ENCODE data around the gene ATP11A. TPM values are rescaled to one million over a fixed set of nuclear protein-coding genes. Genes with fewer than 3 reads are reported as not detected.

Gene ATP11A
- total RNA-seq, 2 donors from 2014 or later, result 122 to 140 TPM

GRCh38 chr13:112902669-112903068, 212.8 kb downstream of the ATP11A start:
- Mint-ChIP-seq H3K27ac (no peak overlapping the region), H3K36me3 (ENCODE audit: low read depth) (peaks cover 58% of the 10 kb centered on the region)

GRCh38 chr13:112903071-112903577, 213.3 kb downstream of the ATP11A start:
- Mint-ChIP-seq H3K27me3 (ENCODE audit: insufficient read depth) (no peaks in the 10 kb centered on the region), H3K9me3 (peaks cover 19% of the 10 kb centered on the region), H3K36me3 (ENCODE audit: low read depth) (peaks cover 58% of the 10 kb centered on the region), H3K4me3 (no peak overlapping the region), H3K27ac (no peak overlapping the region), H3K4me1 (peaks cover 44% of the 10 kb centered on the region)
- Histone ChIP-seq H3K4me1 (ENCODE audit: control insufficient read depth, insufficient read depth, low read length) (peaks cover 2% of the 10 kb centered on the region), H3K9ac (ENCODE audit: extremely low read depth, low read length, poor library complexity, severe bottlenecking) (no peak overlapping the region), H3K27me3 (ENCODE audit: control insufficient read depth, insufficient read depth, low read length, poor library complexity, severe bottlenecking) (no peaks in the 10 kb centered on the region), H3K36me3 (ENCODE audit: control insufficient read depth, insufficient read depth, low read length) (peaks cover 33% of the 10 kb centered on the region), H3K9me3 (ENCODE audit: control insufficient read depth, low read length) (peaks cover 35% of the 10 kb centered on the region), H3K4me3 (ENCODE audit: low read length) (no peak overlapping the region), H3K27ac (ENCODE audit: low read depth, low read length) (no peak overlapping the region)
- no peak for TF ChIP-seq CTCF (conservative IDR thresholded peaks at IDR 0.05)
- DNase-seq, result peak; percentile 42
- WGBS, 2 experiments (ENCODE audit: insufficient coverage in 1 of 2, insufficient read length in 1 of 2), result 92 to 96% methylated on average over 8 of the region's 8 CpGs

More at GRCh38 chr13:112902669-112903068, 212.8 kb downstream of the ATP11A start:
- WGBS, 2 experiments (ENCODE audit: insufficient coverage in 1 of 2, insufficient read length in 1 of 2), result 81 to 92% methylated on average over 2 of the region's 2 CpGs
- no peak overlapping the region for H3K27ac ChIP-seq (ENCODE audit: low read depth, low read length)
- H3K27me3 ChIP-seq (ENCODE audit: control insufficient read depth, insufficient read depth, low read length, poor library complexity, severe bottlenecking), result no peaks in the 10 kb centered on the region
- no peak for TF ChIP-seq CTCF (conservative IDR thresholded peaks at IDR 0.05)
- no peaks in the 10 kb centered on the region for H3K27me3 Mint-ChIP-seq (ENCODE audit: insufficient read depth)
- H3K9ac ChIP-seq (ENCODE audit: extremely low read depth, low read length, poor library complexity, severe bottlenecking), result no peak overlapping the region
- H3K4me1 Mint-ChIP-seq, result peaks cover 40% of the 10 kb centered on the region
- no peak overlapping the region for H3K4me3 ChIP-seq (ENCODE audit: low read length)
- no peak overlapping the region for H3K4me3 Mint-ChIP-seq
- peak; percentile 35 for DNase-seq
- peaks cover 19% of the 10 kb centered on the region for H3K9me3 Mint-ChIP-seq
- peaks cover 33% of the 10 kb centered on the region for H3K36me3 ChIP-seq (ENCODE audit: control insufficient read depth, insufficient read depth, low read length)
- peaks cover 35% of the 10 kb centered on the region for H3K9me3 ChIP-seq (ENCODE audit: control insufficient read depth, low read length)
- H3K4me1 ChIP-seq (ENCODE audit: control insufficient read depth, insufficient read depth, low read length), result peaks cover 2% of the 10 kb centered on the region

- no peaks in the 10 kb centered on the region for H3K27me3 Mint-ChIP-seq (ENCODE audit: insufficient read depth)
- H3K36me3 Mint-ChIP-seq (ENCODE audit: low read depth), result peaks cover 57% of the 10 kb centered on the region
- H3K4me3 ChIP-seq (ENCODE audit: low read length), result no peak overlapping the region
- H3K4me3 Mint-ChIP-seq, result no peak overlapping the region
- H3K9me3 Mint-ChIP-seq, result peaks cover 19% of the 10 kb centered on the region
- H3K27ac ChIP-seq (ENCODE audit: low read depth, low read length), result no peak overlapping the region
- peak; percentile 43 for DNase-seq
- H3K27ac Mint-ChIP-seq, result no peak overlapping the region
- TF ChIP-seq CTCF (conservative IDR thresholded peaks at IDR 0.05), result no peak
- peaks cover 33% of the 10 kb centered on the region for H3K36me3 ChIP-seq (ENCODE audit: control insufficient read depth, insufficient read depth, low read length)
- WGBS, 2 experiments (ENCODE audit: insufficient coverage in 1 of 2, insufficient read length in 1 of 2), result 95 to 97% methylated on average over 10 to 19 of the region's 19 CpGs
- H3K4me1 ChIP-seq (ENCODE audit: control insufficient read depth, insufficient read depth, low read length), result peaks cover 2% of the 10 kb centered on the region
- H3K9me3 ChIP-seq (ENCODE audit: control insufficient read depth, low read length), result peaks cover 35% of the 10 kb centered on the region
- no peaks in the 10 kb centered on the region for H3K27me3 ChIP-seq (ENCODE audit: control insufficient read depth, insufficient read depth, low read length, poor library complexity, severe bottlenecking)
- peaks cover 45% of the 10 kb centered on the region for H3K4me1 Mint-ChIP-seq
- H3K9ac ChIP-seq (ENCODE audit: extremely low read depth, low read length, poor library complexity, severe bottlenecking), result no peak overlapping the region
Measured at GRCh38 chr13:112903606-112904195, 213.9 kb downstream of the ATP11A start.

Measured in endodermal cell (in vitro differentiated cells).